MM.1S (cell line): Measurements from ENCODE around the gene FLRT2.

Experiments
- DNase-seq: peaks from one replicate; pipeline ENCODE4 v3.0.0-alpha.2; 2015
- H2AFZ ChIP-seq: fragments of 300-600 bp; sonication (generic); 2 replicates; pipeline ENCODE4 v1.6.0; 2016; ENCODE audit warnings: antibody characterized with exemption, low read length
- H3F3A ChIP-seq: fragments of 300-600 bp; sonication (generic); 2 replicates; pipeline ENCODE4 v1.6.1; 2016; ENCODE audit warnings: mild to moderate bottlenecking, antibody characterized with exemption, low read length, moderate library complexity, mixed read lengths; ENCODE audit not compliant: insufficient read depth
- H3K27ac ChIP-seq: fragments of 300-600 bp; sonication (generic); 2 replicates; pipeline ENCODE4 v1.5.1; 2016; ENCODE audit warnings: mild to moderate bottlenecking, low read length
- H3K27me3 ChIP-seq: fragments of 300-600 bp; sonication (generic); replicated peaks from 2 replicates; pipeline ENCODE4 v1.6.0; 2016; ENCODE audit warnings: low read length; ENCODE audit not compliant: insufficient read depth
- H3K36me3 ChIP-seq: fragments of 300-600 bp; sonication (generic); replicated peaks from 2 replicates; pipeline ENCODE4 v1.6.1; 2016; ENCODE audit warnings: mild to moderate bottlenecking, low read length, mixed read lengths; ENCODE audit not compliant: insufficient read depth
- H3K4me1 ChIP-seq: fragments of 300-600 bp; sonication (generic); 2 replicates; pipeline ENCODE4 v1.6.1; 2016; ENCODE audit warnings: low read length, mixed read lengths
- H3K4me2 ChIP-seq: fragments of 300-600 bp; sonication (generic); 2 replicates; pipeline ENCODE4 v1.6.0; 2016; ENCODE audit warnings: low read depth, low read length
- H3K4me3 ChIP-seq: fragments of 300-600 bp; sonication (generic); 2 replicates; pipeline ENCODE4 v1.5.1; 2016; ENCODE audit warnings: low read length, mixed read lengths
- H3K79me2 ChIP-seq: fragments of 300-600 bp; sonication (generic); 2 replicates; pipeline ENCODE4 v1.6.1; 2016; ENCODE audit warnings: mixed run types, low read length, mixed read lengths
- H3K9ac ChIP-seq: fragments of 300-600 bp; sonication (generic); 2 replicates; pipeline ENCODE4 v1.6.1; 2016; ENCODE audit warnings: low read length, mixed read lengths
- H3K9me2 ChIP-seq: fragments of 300-600 bp; sonication (generic); replicated peaks from 2 replicates; pipeline ENCODE4 v1.6.1; 2016; ENCODE audit warnings: mild to moderate bottlenecking, low read length, mixed read lengths; ENCODE audit not compliant: insufficient read depth
- H3K9me3 ChIP-seq: fragments of 300-600 bp; sonication (generic); replicated peaks from 2 replicates; pipeline ENCODE4 v1.6.1; 2016; ENCODE audit warnings: mild to moderate bottlenecking, low read length, mixed read lengths; ENCODE audit not compliant: insufficient read depth
- H4K20me1 ChIP-seq: fragments of 300-600 bp; sonication (generic); 2 replicates; pipeline ENCODE4 v1.6.1; 2016; ENCODE audit warnings: mild to moderate bottlenecking, low read length, moderate library complexity, mixed read lengths; ENCODE audit not compliant: insufficient read depth
- EZH2 ChIP-seq: fragments of 300-600 bp; sonication (generic); optimal IDR thresholded peaks from 2 replicates; pipeline ENCODE3; 2017; ENCODE audit warnings: low read depth, mild to moderate bottlenecking, antibody characterized with exemption, low read length, mixed read lengths
- EZH2phosphoT487 ChIP-seq: fragments of 300-600 bp; sonication (generic); IDR thresholded peaks from 2 replicates; pipeline ENCODE4 v1.6.1; 2018; ENCODE audit warnings: antibody characterized with exemption, low read length
- TF ChIP-seq, protein P1 (sequence below): fragments of 300-600 bp; sonication (generic); IDR thresholded peaks from 2 replicates; pipeline ENCODE4 v1.5.1; 2016; ENCODE audit warnings: antibody characterized with exemption, low read length, mixed read lengths

Gene FLRT2

DNA sequence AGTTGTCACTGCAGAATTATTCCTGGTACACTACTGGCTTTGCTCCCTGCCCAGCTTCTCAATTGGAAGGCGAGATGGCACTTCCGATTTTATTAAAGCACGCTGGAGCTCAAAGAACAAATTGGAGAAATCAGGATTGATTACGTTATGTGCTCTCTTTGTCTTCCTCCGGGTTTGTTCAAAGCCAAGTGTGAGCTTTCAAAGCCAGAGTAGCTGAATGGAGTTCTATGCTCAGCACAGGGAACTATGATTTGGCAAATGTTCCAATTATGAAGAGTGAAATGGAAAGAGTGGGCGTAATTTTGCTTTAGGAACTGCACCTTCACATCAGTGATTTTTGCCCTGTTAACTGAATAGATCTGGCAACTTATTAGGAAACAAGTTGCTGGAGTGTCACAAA lies 72.4 kb downstream of the FLRT2 start:
- TF ChIP-seq, protein P1, sequence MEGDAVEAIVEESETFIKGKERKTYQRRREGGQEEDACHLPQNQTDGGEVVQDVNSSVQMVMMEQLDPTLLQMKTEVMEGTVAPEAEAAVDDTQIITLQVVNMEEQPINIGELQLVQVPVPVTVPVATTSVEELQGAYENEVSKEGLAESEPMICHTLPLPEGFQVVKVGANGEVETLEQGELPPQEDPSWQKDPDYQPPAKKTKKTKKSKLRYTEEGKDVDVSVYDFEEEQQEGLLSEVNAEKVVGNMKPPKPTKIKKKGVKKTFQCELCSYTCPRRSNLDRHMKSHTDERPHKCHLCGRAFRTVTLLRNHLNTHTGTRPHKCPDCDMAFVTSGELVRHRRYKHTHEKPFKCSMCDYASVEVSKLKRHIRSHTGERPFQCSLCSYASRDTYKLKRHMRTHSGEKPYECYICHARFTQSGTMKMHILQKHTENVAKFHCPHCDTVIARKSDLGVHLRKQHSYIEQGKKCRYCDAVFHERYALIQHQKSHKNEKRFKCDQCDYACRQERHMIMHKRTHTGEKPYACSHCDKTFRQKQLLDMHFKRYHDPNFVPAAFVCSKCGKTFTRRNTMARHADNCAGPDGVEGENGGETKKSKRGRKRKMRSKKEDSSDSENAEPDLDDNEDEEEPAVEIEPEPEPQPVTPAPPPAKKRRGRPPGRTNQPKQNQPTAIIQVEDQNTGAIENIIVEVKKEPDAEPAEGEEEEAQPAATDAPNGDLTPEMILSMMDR: no peak
- TF ChIP-seq EZH2 (no peak), EZH2phosphoT487 (no peak)

GRCh38 chr14:85604021-85604420 lies 74.1 kb downstream of the FLRT2 start:
- no peak overlapping the region for H3K4me2 ChIP-seq
- H2AFZ ChIP-seq: no peak overlapping the region

More for the DNA sequence above, 72.4 kb downstream of the FLRT2 start:
- Histone ChIP-seq H4K20me1 (no peaks in the 10 kb centered on the region), H3K27ac (no peak overlapping the region), H3K4me2 (no peak overlapping the region), H2AFZ (no peak overlapping the region), H3K79me2 (no peaks in the 10 kb centered on the region), H3K4me3 (no peak overlapping the region), H3K36me3 (no peaks in the 10 kb centered on the region), H3K27me3 (no peaks in the 10 kb centered on the region), H3K4me1 (no peaks in the 10 kb centered on the region), H3K9ac (no peak overlapping the region), H3K9me3 (no peaks in the 10 kb centered on the region), H3F3A (no peaks in the 10 kb centered on the region), H3K9me2 (no peaks in the 10 kb centered on the region)
- no peak for DNase-seq

DNA sequence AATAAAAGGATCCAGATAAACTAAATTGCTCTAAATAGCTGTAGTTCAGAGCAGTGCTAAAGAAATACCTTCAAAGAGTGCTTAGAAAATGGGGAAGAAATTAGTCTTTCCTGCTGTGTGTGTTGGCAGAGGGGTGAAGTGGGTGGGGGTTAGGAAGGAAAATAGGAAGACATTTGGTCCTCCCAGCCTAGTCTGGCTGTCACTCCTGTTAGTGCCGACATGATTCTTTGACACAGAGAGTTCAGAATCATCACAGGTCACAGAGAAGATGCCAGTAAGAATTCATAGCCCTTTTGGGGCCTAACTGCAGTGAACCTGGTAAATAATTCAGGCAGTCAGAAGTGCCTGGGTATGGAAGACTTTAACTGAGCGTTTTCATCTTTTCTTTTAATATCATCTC lies 74.8 kb downstream of the FLRT2 start:
- no peaks in the 10 kb centered on the region for H3K79me2 ChIP-seq
- no peak overlapping the region for H3K27ac ChIP-seq
- no peaks in the 10 kb centered on the region for H3K9me2 ChIP-seq
- no peaks in the 10 kb centered on the region for H3F3A ChIP-seq
- H3K36me3 ChIP-seq: no peaks in the 10 kb centered on the region
- H3K4me1 ChIP-seq: no peaks in the 10 kb centered on the region
- no peaks in the 10 kb centered on the region for H3K9me3 ChIP-seq
- TF ChIP-seq EZH2phosphoT487 (no peak), EZH2 (no peak)
- TF ChIP-seq, protein P1: no peak
- H3K4me2 ChIP-seq: no peak overlapping the region
- no peaks in the 10 kb centered on the region for H4K20me1 ChIP-seq
- no peak overlapping the region for H3K4me3 ChIP-seq
- H2AFZ ChIP-seq: no peak overlapping the region
- no peak overlapping the region for H3K9ac ChIP-seq
- no peak for DNase-seq
- H3K27me3 ChIP-seq: no peaks in the 10 kb centered on the region

More at GRCh38 chr14:85604021-85604420, 74.1 kb downstream of the FLRT2 start:
- Histone ChIP-seq H3K79me2 (no peaks in the 10 kb centered on the region), H3F3A (no peaks in the 10 kb centered on the region), H3K36me3 (no peaks in the 10 kb centered on the region), H3K27ac (no peak overlapping the region), H3K4me1 (no peaks in the 10 kb centered on the region), H4K20me1 (no peaks in the 10 kb centered on the region), H3K9ac (no peak overlapping the region), H3K27me3 (no peaks in the 10 kb centered on the region), H3K9me3 (no peaks in the 10 kb centered on the region), H3K9me2 (no peaks in the 10 kb centered on the region), H3K4me3 (no peak overlapping the region)
- TF ChIP-seq EZH2phosphoT487 (no peak), EZH2 (no peak)
- TF ChIP-seq, protein P1: no peak
- DNase-seq: no peak
